Tibial artery (tissue), 4 donors: Measurements from ENCODE around the gene GPR153.
"Not testable (repeated sequence)": the region's sequence is repeated elsewhere in the genome, so short reads cannot be mapped to it uniquely, and the experiment has no call there.

Experiments
- DNase-seq, 2 donors: peaks; one replicate each; pipeline ENCODE4 v3.0.0-alpha.2; 2019
- H3K27ac ChIP-seq, 2 donors: fragments of 200-600 bp; sonication (generic) in 1 of 2; 1 replicate in 1 of 2; 2 replicates in 1 of 2; pipeline ENCODE4 v1.5.1; 2018 to 2019; ENCODE audit warnings: mild to moderate bottlenecking in 1 of 2
- H3K27me3 ChIP-seq, 2 donors: fragments of 200-600 bp; sonication (generic) in 1 of 2; one replicate each; pipeline versions ENCODE4 v1.5.1 to v1.6.0; 2016 to 2019
- H3K36me3 ChIP-seq, 3 donors: fragments of 200-600 bp; sonication (generic) in 2 of 3; one replicate each; pipeline ENCODE4 v1.5.1; 2016 to 2019; ENCODE audit warnings: mild to moderate bottlenecking in 2 of 3
- H3K4me1 ChIP-seq, 4 donors: fragments of 200-600 bp; sonication (generic) in 2 of 4; 1 replicate in 3 of 4; 2 replicates in 1 of 4; pipeline ENCODE4 v1.5.1; 2016 to 2019
- H3K4me3 ChIP-seq, 2 donors: fragments of 200-600 bp; sonication (generic) in 1 of 2; 1 replicate in 1 of 2; 2 replicates in 1 of 2; pipeline ENCODE4 v1.5.1; 2018 to 2019; ENCODE audit warnings: mild to moderate bottlenecking in 2 of 2
- H3K9me3 ChIP-seq, 3 donors: fragments of 200-600 bp; sonication (generic) in 1 of 3; one replicate each; pipeline ENCODE4 v1.5.1; 2016 to 2019
- intact Hi-C: fragments of 100-400 bp; cut with DNase I; formaldehyde crosslinking; loops from one replicate; pipeline ENCODE4 v1.15.0; 2023; ENCODE audit warnings: low total_unique reads
- TF ChIP-seq, protein P1 (sequence below), 2 experiments: fragments of 200-600 bp in 1 of 2; fragments of 450-650 bp in 1 of 2; IDR thresholded peaks; one replicate each; pipeline ENCODE4 v1.5.1; 2017 to 2019; ENCODE audit warnings: antibody characterized with exemption in 2 of 2, mild to moderate bottlenecking in 1 of 2, moderate library complexity in 1 of 2

The GPR153 gene

DNA sequence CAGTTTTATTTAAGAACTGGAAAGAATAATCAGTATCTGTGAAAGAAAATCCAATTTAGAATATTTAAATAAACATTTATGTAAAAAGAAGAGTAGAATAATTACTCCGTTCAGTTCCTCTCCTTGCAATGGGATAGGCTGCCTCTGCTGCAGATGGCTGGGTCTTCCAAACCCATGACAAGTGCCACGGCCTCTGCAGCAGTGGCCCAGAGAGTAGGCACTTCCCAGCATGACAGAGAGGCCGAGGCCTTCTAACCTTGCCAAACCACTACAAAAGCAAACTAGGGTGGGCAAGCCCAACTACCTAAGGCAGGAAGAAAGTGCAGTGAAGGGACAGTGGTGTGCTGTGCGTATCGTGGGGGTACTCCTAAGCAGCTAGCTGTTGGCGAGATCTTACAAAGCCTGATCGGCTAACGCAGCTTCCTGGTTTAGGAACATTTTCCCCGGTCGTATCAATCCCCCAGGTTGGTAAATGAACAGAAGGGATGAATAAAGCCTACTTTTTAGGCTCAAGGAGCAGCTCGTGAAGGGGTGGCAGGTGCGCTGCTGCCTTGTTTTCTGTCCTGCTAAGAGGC, 39.6 kb downstream of the GPR153 start:
- Histone ChIP-seq H3K27ac (no peak overlapping the region), H3K9me3 (no peaks in the 10 kb centered on the region), H3K4me1 (peaks cover 0 to 6% (median 0%) of the 10 kb centered on the region in 4 donors), H3K4me3 (no peak overlapping the region), H3K27me3 (no peaks in the 10 kb centered on the region), H3K36me3 (peaks cover 22 to 77% (median 32%) of the 10 kb centered on the region in 3 donors)
- no peak for DNase-seq
- TF ChIP-seq, protein P1, sequence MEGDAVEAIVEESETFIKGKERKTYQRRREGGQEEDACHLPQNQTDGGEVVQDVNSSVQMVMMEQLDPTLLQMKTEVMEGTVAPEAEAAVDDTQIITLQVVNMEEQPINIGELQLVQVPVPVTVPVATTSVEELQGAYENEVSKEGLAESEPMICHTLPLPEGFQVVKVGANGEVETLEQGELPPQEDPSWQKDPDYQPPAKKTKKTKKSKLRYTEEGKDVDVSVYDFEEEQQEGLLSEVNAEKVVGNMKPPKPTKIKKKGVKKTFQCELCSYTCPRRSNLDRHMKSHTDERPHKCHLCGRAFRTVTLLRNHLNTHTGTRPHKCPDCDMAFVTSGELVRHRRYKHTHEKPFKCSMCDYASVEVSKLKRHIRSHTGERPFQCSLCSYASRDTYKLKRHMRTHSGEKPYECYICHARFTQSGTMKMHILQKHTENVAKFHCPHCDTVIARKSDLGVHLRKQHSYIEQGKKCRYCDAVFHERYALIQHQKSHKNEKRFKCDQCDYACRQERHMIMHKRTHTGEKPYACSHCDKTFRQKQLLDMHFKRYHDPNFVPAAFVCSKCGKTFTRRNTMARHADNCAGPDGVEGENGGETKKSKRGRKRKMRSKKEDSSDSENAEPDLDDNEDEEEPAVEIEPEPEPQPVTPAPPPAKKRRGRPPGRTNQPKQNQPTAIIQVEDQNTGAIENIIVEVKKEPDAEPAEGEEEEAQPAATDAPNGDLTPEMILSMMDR (IDR thresholded peaks at IDR 0.05), result no peak
- intact Hi-C loops, result no loop called here

GRCh38 chr1:6220236-6220635, 40.7 kb downstream of the GPR153 start:
- H3K9me3 ChIP-seq, result no peaks in the 10 kb centered on the region
- no peaks in the 10 kb centered on the region for H3K27me3 ChIP-seq
- DNase-seq, result no peak
- intact Hi-C loops, result no loop called here
- H3K4me3 ChIP-seq, result no peak overlapping the region
- peaks cover 0 to 6% (median 0%) of the 10 kb centered on the region in 4 donors for H3K4me1 ChIP-seq
- peaks cover 18 to 75% (median 24%) of the 10 kb centered on the region in 3 donors for H3K36me3 ChIP-seq
- TF ChIP-seq, protein P1 (IDR thresholded peaks at IDR 0.05), result no peak
- H3K27ac ChIP-seq, result no peak overlapping the region

GRCh38 chr1:6219641-6220040, 41.3 kb downstream of the GPR153 start:
- H3K4me3 ChIP-seq, H3K27ac ChIP-seq, DNase-seq, intact Hi-C loops, H3K4me1 ChIP-seq, H3K9me3 ChIP-seq, H3K27me3 ChIP-seq: not testable (repeated sequence)
- peaks cover 12 to 69% (median 18%) of the 10 kb centered on the region in 3 donors for H3K36me3 ChIP-seq

GRCh38 chr1:6218375-6219164, 42.3 kb downstream of the GPR153 start:
- TF ChIP-seq, protein P1 (IDR thresholded peaks at IDR 0.05), result no peak
- Histone ChIP-seq H3K4me1 (peaks cover 0 to 6% (median 0%) of the 10 kb centered on the region in 4 donors), H3K27me3 (no peaks in the 10 kb centered on the region), H3K4me3 (no peak overlapping the region), H3K27ac (no peak overlapping the region), H3K9me3 (no peaks in the 10 kb centered on the region), H3K36me3 (peaks cover 1 to 59% (median 8%) of the 10 kb centered on the region in 3 donors)
- intact Hi-C loops, result no loop called here
- no peak for DNase-seq

DNA sequence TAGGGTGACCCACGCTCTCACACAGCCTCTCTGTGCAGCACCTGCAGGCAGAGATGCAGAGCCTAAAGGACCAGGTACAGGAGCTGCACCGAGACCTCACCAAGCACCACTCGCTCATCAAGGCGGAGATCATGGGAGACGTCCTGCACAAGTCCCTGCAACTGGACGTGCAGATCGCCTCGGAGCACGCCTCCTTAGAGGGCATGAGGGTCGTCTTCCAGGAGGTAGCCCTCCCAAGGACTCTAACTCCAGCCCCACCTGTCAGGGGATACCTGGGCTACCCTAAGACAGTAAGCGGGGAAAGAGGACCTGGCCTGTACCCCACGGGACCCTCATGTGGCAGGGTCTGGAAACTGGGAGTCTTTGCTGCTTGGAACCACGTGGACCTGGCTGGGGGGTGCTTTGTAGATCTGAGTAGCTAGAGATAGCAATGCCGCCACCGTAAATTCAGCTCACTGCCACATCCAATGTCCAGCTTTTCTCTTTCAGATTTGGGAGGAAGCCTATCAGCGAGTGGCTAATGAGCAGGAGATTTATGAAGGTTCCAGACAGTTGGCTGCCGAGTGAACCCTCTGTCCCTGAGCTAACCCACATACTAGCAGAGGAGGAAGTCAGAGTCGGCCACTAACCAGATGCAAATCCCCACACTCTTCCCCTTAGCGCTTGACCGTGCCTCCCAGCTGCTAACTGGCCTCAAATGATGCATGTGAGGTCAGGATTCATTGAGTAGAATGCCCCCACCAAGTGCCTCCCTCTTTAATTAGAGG, 48.5 kb downstream of the GPR153 start:
- intact Hi-C loops, result no loop called here
- no peak for DNase-seq
- no peaks in the 10 kb centered on the region for H3K27me3 ChIP-seq
- H3K36me3 ChIP-seq, result peaks cover 0 to 41% (median 0%) of the 10 kb centered on the region in 3 donors
- H3K9me3 ChIP-seq, result no peaks in the 10 kb centered on the region
- no peak overlapping the region for H3K4me3 ChIP-seq
- TF ChIP-seq, protein P1 (IDR thresholded peaks at IDR 0.05), result no peak
- H3K4me1 ChIP-seq, result peaks cover 0 to 19% (median 7%) of the 10 kb centered on the region in 4 donors
- H3K27ac ChIP-seq, result no peak overlapping the region
